WTC11 (cell line): ENCODE results near the gene TRDMT1.

Experiments
- ATF2 ChIP-seq: sonication (generic); formaldehyde crosslinking; IDR thresholded peaks from 2 replicates; pipeline ENCODE4 v1.8.1; 2022; ENCODE audit warnings: low read depth, missing genetic modification reagents, borderline replicate concordance
- ETV6 ChIP-seq: sonication (generic); formaldehyde crosslinking; IDR thresholded peaks from 2 replicates; pipeline ENCODE4 v1.8.1; 2022; ENCODE audit warnings: mild to moderate bottlenecking, missing genetic modification reagents
- FOXK1 ChIP-seq: sonication (generic); formaldehyde crosslinking; IDR thresholded peaks from 2 replicates; pipeline ENCODE4 v1.8.0; 2022; ENCODE audit warnings: mild to moderate bottlenecking, moderate library complexity, missing genetic modification reagents
- IRF1 ChIP-seq: sonication (generic); formaldehyde crosslinking; IDR thresholded peaks from 2 replicates; pipeline ENCODE4 v1.8.0; 2023; ENCODE audit warnings: missing genetic modification reagents
- NR1H2 ChIP-seq: sonication (generic); formaldehyde crosslinking; IDR thresholded peaks from 2 replicates; pipeline ENCODE4 v1.9.0; 2021; ENCODE audit warnings: mild to moderate bottlenecking, moderate library complexity, missing genetic modification reagents
- RELA ChIP-seq: sonication (generic); formaldehyde crosslinking; IDR thresholded peaks from 2 replicates; pipeline ENCODE4 v1.8.1; 2022; ENCODE audit warnings: missing genetic modification reagents, mild to moderate bottlenecking, borderline replicate concordance
- TEAD1 ChIP-seq: sonication (generic); formaldehyde crosslinking; IDR thresholded peaks from 2 replicates; pipeline ENCODE4 v1.8.0; 2022; ENCODE audit warnings: mild to moderate bottlenecking, missing genetic modification reagents
- USF2 ChIP-seq: sonication (generic); formaldehyde crosslinking; IDR thresholded peaks from 2 replicates; pipeline ENCODE4 v1.8.1; 2023; ENCODE audit warnings: mild to moderate bottlenecking, missing genetic modification reagents, moderate library complexity
- ZNF121 ChIP-seq: sonication (generic); formaldehyde crosslinking; IDR thresholded peaks from 2 replicates; pipeline ENCODE4 v1.8.0; 2023; ENCODE audit warnings: missing genetic modification reagents
- ZNF219 ChIP-seq: sonication (generic); formaldehyde crosslinking; IDR thresholded peaks from 2 replicates; pipeline ENCODE4 v1.8.0; 2023; ENCODE audit warnings: missing genetic modification reagents, mild to moderate bottlenecking, borderline replicate concordance
- ZNF396 ChIP-seq: fragments of 250-450 bp; sonication (Bioruptor Pico); IDR thresholded peaks from 2 replicates; pipeline ENCODE4 v1.8.0; 2021; ENCODE audit warnings: mild to moderate bottlenecking, moderate library complexity, borderline replicate concordance
- TF ChIP-seq, protein P1 (sequence below): fragments of 200-600 bp; IDR thresholded peaks from 2 replicates; pipeline ENCODE4 v1.8.0; 2022; ENCODE audit warnings: antibody characterized with exemption
- TF ChIP-seq, protein P2 (sequence below): sonication (generic); formaldehyde crosslinking; conservative IDR thresholded peaks from 2 replicates; pipeline ENCODE4 v1.8.1; 2022; ENCODE audit warnings: mild to moderate bottlenecking, missing genetic modification reagents
- TF ChIP-seq, protein P3 (sequence below): sonication (generic); formaldehyde crosslinking; IDR thresholded peaks from 2 replicates; pipeline ENCODE4 v1.8.1; 2023; ENCODE audit warnings: mild to moderate bottlenecking, missing genetic modification reagents, borderline replicate concordance

GRCh38 chr10:17144032-17144431 is 57.4 kb downstream of the TRDMT1 start:
- TF ChIP-seq, protein P1, sequence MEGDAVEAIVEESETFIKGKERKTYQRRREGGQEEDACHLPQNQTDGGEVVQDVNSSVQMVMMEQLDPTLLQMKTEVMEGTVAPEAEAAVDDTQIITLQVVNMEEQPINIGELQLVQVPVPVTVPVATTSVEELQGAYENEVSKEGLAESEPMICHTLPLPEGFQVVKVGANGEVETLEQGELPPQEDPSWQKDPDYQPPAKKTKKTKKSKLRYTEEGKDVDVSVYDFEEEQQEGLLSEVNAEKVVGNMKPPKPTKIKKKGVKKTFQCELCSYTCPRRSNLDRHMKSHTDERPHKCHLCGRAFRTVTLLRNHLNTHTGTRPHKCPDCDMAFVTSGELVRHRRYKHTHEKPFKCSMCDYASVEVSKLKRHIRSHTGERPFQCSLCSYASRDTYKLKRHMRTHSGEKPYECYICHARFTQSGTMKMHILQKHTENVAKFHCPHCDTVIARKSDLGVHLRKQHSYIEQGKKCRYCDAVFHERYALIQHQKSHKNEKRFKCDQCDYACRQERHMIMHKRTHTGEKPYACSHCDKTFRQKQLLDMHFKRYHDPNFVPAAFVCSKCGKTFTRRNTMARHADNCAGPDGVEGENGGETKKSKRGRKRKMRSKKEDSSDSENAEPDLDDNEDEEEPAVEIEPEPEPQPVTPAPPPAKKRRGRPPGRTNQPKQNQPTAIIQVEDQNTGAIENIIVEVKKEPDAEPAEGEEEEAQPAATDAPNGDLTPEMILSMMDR = no peak
- TF ChIP-seq USF2 (CRISPR knock-in tag) (no peak), ZNF121 (no peak), FOXK1 (CRISPR knock-in tag) (no peak), ATF2 (CRISPR knock-in tag) (no peak), NR1H2 (no peak), TEAD1 (CRISPR knock-in tag) (no peak), RELA (CRISPR knock-in tag) (no peak), ZNF219 (CRISPR knock-in tag) (no peak), IRF1 (no peak), ETV6 (no peak), ZNF396 (no peak)
- TF ChIP-seq, protein P2, sequence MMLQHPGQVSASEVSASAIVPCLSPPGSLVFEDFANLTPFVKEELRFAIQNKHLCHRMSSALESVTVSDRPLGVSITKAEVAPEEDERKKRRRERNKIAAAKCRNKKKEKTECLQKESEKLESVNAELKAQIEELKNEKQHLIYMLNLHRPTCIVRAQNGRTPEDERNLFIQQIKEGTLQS (CRISPR knock-in tag) = no peak
- TF ChIP-seq, protein P3, sequence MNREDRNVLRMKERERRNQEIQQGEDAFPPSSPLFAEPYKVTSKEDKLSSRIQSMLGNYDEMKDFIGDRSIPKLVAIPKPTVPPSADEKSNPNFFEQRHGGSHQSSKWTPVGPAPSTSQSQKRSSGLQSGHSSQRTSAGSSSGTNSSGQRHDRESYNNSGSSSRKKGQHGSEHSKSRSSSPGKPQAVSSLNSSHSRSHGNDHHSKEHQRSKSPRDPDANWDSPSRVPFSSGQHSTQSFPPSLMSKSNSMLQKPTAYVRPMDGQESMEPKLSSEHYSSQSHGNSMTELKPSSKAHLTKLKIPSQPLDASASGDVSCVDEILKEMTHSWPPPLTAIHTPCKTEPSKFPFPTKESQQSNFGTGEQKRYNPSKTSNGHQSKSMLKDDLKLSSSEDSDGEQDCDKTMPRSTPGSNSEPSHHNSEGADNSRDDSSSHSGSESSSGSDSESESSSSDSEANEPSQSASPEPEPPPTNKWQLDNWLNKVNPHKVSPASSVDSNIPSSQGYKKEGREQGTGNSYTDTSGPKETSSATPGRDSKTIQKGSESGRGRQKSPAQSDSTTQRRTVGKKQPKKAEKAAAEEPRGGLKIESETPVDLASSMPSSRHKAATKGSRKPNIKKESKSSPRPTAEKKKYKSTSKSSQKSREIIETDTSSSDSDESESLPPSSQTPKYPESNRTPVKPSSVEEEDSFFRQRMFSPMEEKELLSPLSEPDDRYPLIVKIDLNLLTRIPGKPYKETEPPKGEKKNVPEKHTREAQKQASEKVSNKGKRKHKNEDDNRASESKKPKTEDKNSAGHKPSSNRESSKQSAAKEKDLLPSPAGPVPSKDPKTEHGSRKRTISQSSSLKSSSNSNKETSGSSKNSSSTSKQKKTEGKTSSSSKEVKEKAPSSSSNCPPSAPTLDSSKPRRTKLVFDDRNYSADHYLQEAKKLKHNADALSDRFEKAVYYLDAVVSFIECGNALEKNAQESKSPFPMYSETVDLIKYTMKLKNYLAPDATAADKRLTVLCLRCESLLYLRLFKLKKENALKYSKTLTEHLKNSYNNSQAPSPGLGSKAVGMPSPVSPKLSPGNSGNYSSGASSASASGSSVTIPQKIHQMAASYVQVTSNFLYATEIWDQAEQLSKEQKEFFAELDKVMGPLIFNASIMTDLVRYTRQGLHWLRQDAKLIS = no peak
